ENCODE data around the gene GSTO2. TPM values are rescaled to one million over a fixed set of nuclear protein-coding genes. Genes with fewer than 3 reads are reported as not detected.

GSTO2 gene
- total and polyA plus RNA-seq, 10 of the 15 experiments (the other 5 are each of a cell fraction or from before 2014, with no cell fraction given), result 0.16 to 0.86 (median 0.46) TPM

- no peak for TF ChIP-seq MAX (IDR thresholded peaks at IDR 0.05; ENCODE audit: low read depth, low read length)
These were observed 15.2 kb upstream of the GSTO2 start (continued) for GRCh38 chr10:104253606-104254410.

GRCh38 chr10:104254493-104255310 is 14.3 kb upstream of the GSTO2 start, which contains the start of gene GSTO1:
Gene GSTO1 (plus strand): TSS chr10:104254892. CDS start chr10:104254929, 37 bp downstream.
- CTCF ChIA-PET, result interaction anchor here (0.6 to 13.2 kb wide), 11 partner anchors 11 to 1321 kb away, joined by 3 to 105 read pairs (median 4); partner anchors contain the start of gene CFAP58
- no peaks in the 10 kb centered on the region for H3K27me3 ChIP-seq (replicated peaks in 1 of 2; ENCODE audit: control insufficient read depth in 2 of 2, insufficient read depth in 2 of 2, low read length in 1 of 2)
- H2AFZ ChIP-seq (ENCODE audit: control insufficient read depth, low read depth, low read length), result peak within 1 kb of the TSS; percentile 77
- in situ Hi-C loops (cut with MboI), result no loop called here
- WGBS (ENCODE audit: insufficient coverage, insufficient replicate concordance, low lambda C conversion rate, missing lambda C conversion rate), result 2% methylated on average over 52 of the region's 69 CpGs
- BruUV-seq (replicated peaks), result TSS peak; percentile 63
- peaks cover 8% of the 10 kb centered on the region for H3K4me1 ChIP-seq (ENCODE audit: control insufficient read depth, insufficient read depth, low read length)
- DNase-seq (ENCODE audit: low read depth, low spot score) (peak; percentile 30), ATAC-seq (peak; percentile 89), FAIRE-seq (peak; percentile 56)
- H3K27ac ChIP-seq (ENCODE audit: control insufficient read depth, insufficient read depth), result peak within 1 kb of the TSS; percentile 89
- H3K4me2 ChIP-seq (ENCODE audit: control insufficient read depth, insufficient read depth), result peak within 1 kb of the TSS; percentile 82
- POLR2A ChIA-PET, result interaction anchor here (0.6 to 4.8 kb wide), 12 partner anchors 10 to 333 kb away, joined by 3 to 36 read pairs (median 3); partner anchors contain the start of genes CFAP43, GSTO2, ITPRIP and SFR1
- peaks cover 0 to 20% of the 10 kb centered on the region in 2 experiments; a peak in 2 of 4 replicates for H3K36me3 ChIP-seq (ENCODE audit: control insufficient read depth in 2 of 2, insufficient read depth in 2 of 2, low read length in 1 of 2)
- H4K20me1 ChIP-seq (ENCODE audit: control insufficient read depth, insufficient read depth), result no peaks in the 10 kb centered on the region
- H3K4me3 ChIP-seq, result peak within 1 kb of the TSS; percentile 81
- peak within 1 kb of the TSS; percentile 92 for H3K9ac ChIP-seq (ENCODE audit: control insufficient read depth, insufficient read depth, low read length)
- SMC1A ChIA-PET (ENCODE audit: uncharacterized antibody, unreplicated experiment), result interaction anchor here (0.9 to 7.3 kb wide), 11 partner anchors 8 to 368 kb away, joined by 3 to 30 read pairs (median 5); no protein-coding TSS in a partner anchor
- intact Hi-C loops (cut with micrococcal nuclease; ENCODE audit: unreplicated experiment), result no loop called here
- peaks cover 43% of the 10 kb centered on the region for H3K79me2 ChIP-seq (ENCODE audit: control insufficient read depth, insufficient read depth, low read length)
- H3K9me3 ChIP-seq (replicated peaks; ENCODE audit: control insufficient read depth, insufficient read depth, low read length), result no peaks in the 10 kb centered on the region
- RAD21 ChIA-PET (ENCODE audit: unreplicated experiment), result interaction anchor here (0.6 to 3.9 kb wide), 5 partner anchors 11 to 84 kb away, joined by 3 to 24 read pairs (median 3); partner anchors contain the start of gene ITPRIP
- no peak for TF ChIP-seq RFX5 (IDR thresholded peaks at IDR 0.05; ENCODE audit: low read depth, low read length)
- TF ChIP-seq SMC3 (IDR thresholded peaks at IDR 0.05; ENCODE audit: borderline replicate concordance, low read length), result no peak
- TF ChIP-seq NR2C2 (IDR thresholded peaks at IDR 0.05; ENCODE audit: borderline replicate concordance, control insufficient read depth, insufficient read length, low read depth), result no peak
- TF ChIP-seq FOXK2 (IDR thresholded peaks at IDR 0.05), result no peak
- no peak for TF ChIP-seq SMAD1 (IDR thresholded peaks at IDR 0.05; ENCODE audit: low read depth, partially characterized antibody)
- TF ChIP-seq CREM (IDR thresholded peaks at IDR 0.05; ENCODE audit: low read depth), result 0 out of 2 replicates have a peak, but pooled peaks have one; percentile 24
- TF ChIP-seq HSF1 (IDR thresholded peaks at IDR 0.05; ENCODE audit: low read depth, low read length), result no peak
- peak; percentile 38 for TF ChIP-seq E4F1 (IDR thresholded peaks at IDR 0.05; ENCODE audit: borderline replicate concordance, partially characterized antibody)
- 0 out of 2 replicates have a peak, but pooled peaks have one; percentile 22 for TF ChIP-seq TBL1XR1 (IDR thresholded peaks at IDR 0.05; ENCODE audit: low read depth, low read length)
- peak; percentile 71; the same call in 1 of the 2 replicates for TF ChIP-seq GABPA (IDR thresholded peaks at IDR 0.05; ENCODE audit: low read depth)
- TF ChIP-seq PAX8 (IDR thresholded peaks at IDR 0.05), result no peak

Data from GM12878 (cell line).